ENCODE data around the gene APOD. TPM values are rescaled to one million over a fixed set of nuclear protein-coding genes. Genes with fewer than 3 reads are reported as not detected.
A peak's percentile ranks its signal among the peaks of the same experiment; 100 is the strongest.

Gene APOD
- total and polyA plus RNA-seq, 10 of the 15 experiments (the other 5 are each of a cell fraction or from before 2014, with no cell fraction given), result 0.06 to 0.77 (median 0.47) TPM; not detected in 3

DNA sequence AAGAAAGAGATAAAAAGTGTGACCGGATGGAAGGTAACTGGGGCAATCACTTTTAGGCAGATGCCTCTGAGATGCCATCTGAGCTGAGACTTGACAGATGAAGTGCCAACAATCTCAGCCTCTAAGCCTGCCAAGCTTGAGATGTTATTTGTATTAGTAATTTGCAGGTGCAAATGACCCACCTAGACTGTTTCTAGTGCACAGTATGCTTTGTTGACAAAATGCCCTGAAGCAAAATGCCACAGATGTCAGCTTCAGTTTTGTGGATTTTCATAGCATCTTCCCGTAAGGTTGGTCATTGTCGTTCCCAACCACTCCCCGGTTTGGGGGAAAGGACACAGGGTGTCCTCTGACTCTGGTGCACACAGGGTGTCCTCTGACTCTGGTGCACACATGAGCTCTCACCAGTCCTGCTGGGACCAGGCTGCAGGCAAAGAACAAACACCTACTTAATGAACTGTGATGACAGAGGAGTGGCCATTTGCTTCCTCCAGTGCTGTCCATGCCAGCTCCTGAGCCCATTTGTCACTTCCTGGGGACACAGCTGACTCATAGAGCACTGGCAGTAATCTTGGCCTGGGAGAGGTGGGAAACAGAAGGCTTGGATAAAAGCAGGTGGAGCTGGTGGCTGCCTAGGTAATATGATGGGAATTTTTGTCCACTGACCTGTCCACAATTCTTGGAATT lies 23.9 kb downstream of the APOD start:
- ChIA-PET CTCF (interaction anchor here (0.6 to 1.4 kb wide), 2 partner anchors 10 to 50 kb away, joined by 3 to 4 read pairs; no protein-coding TSS in a partner anchor), SMC1A (ENCODE audit: uncharacterized antibody, unreplicated experiment) (interaction anchor here (1.4 kb wide), 1 partner anchor 18 kb away, joined by 3 read pairs; no protein-coding TSS in a partner anchor), RAD21 (ENCODE audit: unreplicated experiment) (interaction anchor here (0.7 kb wide), 1 partner anchor 53 kb away, joined by 3 read pairs; no protein-coding TSS in a partner anchor), POLR2A (no interaction called here)
- intact Hi-C loops (cut with micrococcal nuclease; ENCODE audit: unreplicated experiment) (loop anchor here (2.0 kb wide), 1 partner anchor 291 kb away; no protein-coding TSS in a partner anchor), in situ Hi-C loops (cut with MboI) (no loop called here)
- H3K79me2 ChIP-seq (ENCODE audit: control insufficient read depth, insufficient read depth, low read length), result no peaks in the 10 kb centered on the region
- TF ChIP-seq MTA3 (IDR thresholded peaks at IDR 0.05; ENCODE audit: borderline replicate concordance, low read length) (no peak), ZNF274 (IDR thresholded peaks at IDR 0.05; ENCODE audit: insufficient read depth, insufficient read length) (no peak), PAX5 (IDR thresholded peaks at IDR 0.05; ENCODE audit: borderline replicate concordance, low read depth, low read length) (no peak)
- TF ChIP-seq, protein P1, sequence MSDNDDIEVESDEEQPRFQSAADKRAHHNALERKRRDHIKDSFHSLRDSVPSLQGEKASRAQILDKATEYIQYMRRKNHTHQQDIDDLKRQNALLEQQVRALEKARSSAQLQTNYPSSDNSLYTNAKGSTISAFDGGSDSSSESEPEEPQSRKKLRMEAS (IDR thresholded peaks at IDR 0.05; ENCODE audit: low read depth, low read length), result no peak
- WGBS (ENCODE audit: insufficient coverage, insufficient replicate concordance, low lambda C conversion rate, missing lambda C conversion rate), result 81% methylated on average over 4 of the region's 4 CpGs
- no peak overlapping the region for H3K4me3 ChIP-seq
- no peak overlapping the region for H3K9ac ChIP-seq (ENCODE audit: control insufficient read depth, insufficient read depth, low read length)
- no peak overlapping the region for H3K27ac ChIP-seq (ENCODE audit: control insufficient read depth, insufficient read depth)
- H3K27me3 ChIP-seq (replicated peaks in 1 of 2; ENCODE audit: control insufficient read depth in 2 of 2, insufficient read depth in 2 of 2, low read length in 1 of 2), result no peaks in the 10 kb centered on the region
- no peak for DNase-seq (ENCODE audit: low read depth, low spot score)
- no peaks in the 10 kb centered on the region for H3K4me1 ChIP-seq (ENCODE audit: control insufficient read depth, insufficient read depth, low read length)
- H3K4me2 ChIP-seq (ENCODE audit: control insufficient read depth, insufficient read depth), result no peak overlapping the region
- H4K20me1 ChIP-seq (ENCODE audit: control insufficient read depth, insufficient read depth), result no peaks in the 10 kb centered on the region
- no peak for ATAC-seq
- no peaks in the 10 kb centered on the region for H3K36me3 ChIP-seq (ENCODE audit: control insufficient read depth in 2 of 2, insufficient read depth in 2 of 2, low read length in 1 of 2)
- H2AFZ ChIP-seq (ENCODE audit: control insufficient read depth, low read depth, low read length), result no peak overlapping the region
- BruUV-seq (replicated peaks), result no TSS peak
- H3K9me3 ChIP-seq (replicated peaks; ENCODE audit: control insufficient read depth, insufficient read depth, low read length), result no peaks in the 10 kb centered on the region
- no peak for FAIRE-seq

DNA sequence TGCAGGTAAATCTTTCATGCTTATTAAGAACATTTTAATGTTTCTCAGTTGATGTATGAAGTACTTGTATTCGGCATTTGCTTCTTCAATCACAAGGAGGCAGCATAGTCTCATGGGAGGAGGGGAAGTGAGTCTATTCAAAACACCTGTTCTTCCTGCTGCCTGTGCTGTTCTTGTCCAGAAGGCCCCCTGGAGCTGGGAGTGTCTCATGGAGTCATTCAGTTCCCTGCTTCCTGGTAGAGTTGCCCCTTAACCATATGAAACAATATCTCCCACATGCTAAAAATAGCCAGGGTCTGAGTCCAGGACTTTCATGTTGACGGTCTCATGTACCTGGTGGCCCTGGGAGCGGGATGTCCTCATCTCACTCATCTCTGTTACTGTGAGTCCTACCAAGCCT lies 25.1 kb downstream of the APOD start:
- no peaks in the 10 kb centered on the region for H3K9me3 ChIP-seq (replicated peaks; ENCODE audit: control insufficient read depth, insufficient read depth, low read length)
- H3K27me3 ChIP-seq (replicated peaks in 1 of 2; ENCODE audit: control insufficient read depth in 2 of 2, insufficient read depth in 2 of 2, low read length in 1 of 2), result no peaks in the 10 kb centered on the region
- H3K4me1 ChIP-seq (ENCODE audit: control insufficient read depth, insufficient read depth, low read length), result no peaks in the 10 kb centered on the region
- FAIRE-seq (no peak), ATAC-seq (peak; percentile 82), DNase-seq (ENCODE audit: low read depth, low spot score) (no peak)
- no peaks in the 10 kb centered on the region for H3K36me3 ChIP-seq (ENCODE audit: control insufficient read depth in 2 of 2, insufficient read depth in 2 of 2, low read length in 1 of 2)
- no peak overlapping the region for H2AFZ ChIP-seq (ENCODE audit: control insufficient read depth, low read depth, low read length)
- ChIA-PET SMC1A (ENCODE audit: uncharacterized antibody, unreplicated experiment) (interaction anchor here (0.6 to 1.2 kb wide), 2 partner anchors 14 to 150 kb away, joined by 3 to 5 read pairs; no protein-coding TSS in a partner anchor), CTCF (interaction anchor here (0.6 to 1.6 kb wide), 4 partner anchors 10 to 340 kb away, joined by 3 to 4 read pairs (median 3); no protein-coding TSS in a partner anchor), POLR2A (no interaction called here), RAD21 (ENCODE audit: unreplicated experiment) (interaction anchor here (1.0 to 1.1 kb wide), 2 partner anchors 21 to 287 kb away, joined by 3 read pairs; partner anchors contain the start of gene XXYLT1)
- no peak overlapping the region for H3K4me2 ChIP-seq (ENCODE audit: control insufficient read depth, insufficient read depth)
- no TSS peak for BruUV-seq (replicated peaks)
- H3K27ac ChIP-seq (ENCODE audit: control insufficient read depth, insufficient read depth), result no peak overlapping the region
- H3K79me2 ChIP-seq (ENCODE audit: control insufficient read depth, insufficient read depth, low read length), result no peaks in the 10 kb centered on the region
- 65% methylated on average over 3 of the region's 3 CpGs for WGBS (ENCODE audit: insufficient coverage, insufficient replicate concordance, low lambda C conversion rate, missing lambda C conversion rate)
- in situ Hi-C loops (cut with MboI) (no loop called here), intact Hi-C loops (cut with micrococcal nuclease; ENCODE audit: unreplicated experiment) (loop anchor here (2.0 kb wide), 1 partner anchor 292 kb away; no protein-coding TSS in a partner anchor)
- H4K20me1 ChIP-seq (ENCODE audit: control insufficient read depth, insufficient read depth), result no peaks in the 10 kb centered on the region
- no peak overlapping the region for H3K4me3 ChIP-seq
- no peak overlapping the region for H3K9ac ChIP-seq (ENCODE audit: control insufficient read depth, insufficient read depth, low read length)
- TF ChIP-seq CTCF (IDR thresholded peaks at IDR 0.05 in 2 of 3, conservative IDR thresholded peaks at IDR 0.05 in 1 of 3; ENCODE audit: control insufficient read depth in 2 of 3, extremely low read depth in 1 of 3, insufficient read depth in 1 of 3, low read depth in 3 of 3, low read length in 3 of 3) (peak; percentile 61 to 77 (median 65); a peak in 5 of 6 replicates), NBN (IDR thresholded peaks at IDR 0.05) (no peak), TCF3 (IDR thresholded peaks at IDR 0.05; ENCODE audit: borderline replicate concordance, insufficient read depth, low read depth, low read length) (0 out of 2 replicates have a peak, but pooled peaks have one; percentile 76), NFYA (IDR thresholded peaks at IDR 0.05; ENCODE audit: borderline replicate concordance, low read depth, low read length) (no peak), ZSCAN29 (IDR thresholded peaks at IDR 0.05) (no peak), KDM1A (IDR thresholded peaks at IDR 0.05; ENCODE audit: borderline replicate concordance) (no peak), SUPT20H (IDR thresholded peaks at IDR 0.05; ENCODE audit: borderline replicate concordance, control insufficient read depth, low read depth, low read length) (no peak), RCOR1 (conservative IDR thresholded peaks at IDR 0.05; ENCODE audit: low read depth, low read length) (no peak)
- TF ChIP-seq, protein P2, sequence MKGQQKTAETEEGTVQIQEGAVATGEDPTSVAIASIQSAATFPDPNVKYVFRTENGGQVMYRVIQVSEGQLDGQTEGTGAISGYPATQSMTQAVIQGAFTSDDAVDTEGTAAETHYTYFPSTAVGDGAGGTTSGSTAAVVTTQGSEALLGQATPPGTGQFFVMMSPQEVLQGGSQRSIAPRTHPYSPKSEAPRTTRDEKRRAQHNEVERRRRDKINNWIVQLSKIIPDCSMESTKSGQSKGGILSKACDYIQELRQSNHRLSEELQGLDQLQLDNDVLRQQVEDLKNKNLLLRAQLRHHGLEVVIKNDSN (IDR thresholded peaks at IDR 0.05; ENCODE audit: borderline replicate concordance, extremely low read length, insufficient read depth, low read depth, low read length), result no peak

Data from GM12878 (cell line).